NCI-H748 (cell line): ENCODE results near the gene PODNL1.
A peak's percentile ranks its signal among the peaks of the same experiment; 100 is the strongest.

Experiments used
- DNase-seq: peaks from one replicate; lab custom pipeline; 2025; ENCODE audit not compliant: unreplicated experiment; lab: John Stamatoyannopoulos, UW

PODNL1 gene, protein sequence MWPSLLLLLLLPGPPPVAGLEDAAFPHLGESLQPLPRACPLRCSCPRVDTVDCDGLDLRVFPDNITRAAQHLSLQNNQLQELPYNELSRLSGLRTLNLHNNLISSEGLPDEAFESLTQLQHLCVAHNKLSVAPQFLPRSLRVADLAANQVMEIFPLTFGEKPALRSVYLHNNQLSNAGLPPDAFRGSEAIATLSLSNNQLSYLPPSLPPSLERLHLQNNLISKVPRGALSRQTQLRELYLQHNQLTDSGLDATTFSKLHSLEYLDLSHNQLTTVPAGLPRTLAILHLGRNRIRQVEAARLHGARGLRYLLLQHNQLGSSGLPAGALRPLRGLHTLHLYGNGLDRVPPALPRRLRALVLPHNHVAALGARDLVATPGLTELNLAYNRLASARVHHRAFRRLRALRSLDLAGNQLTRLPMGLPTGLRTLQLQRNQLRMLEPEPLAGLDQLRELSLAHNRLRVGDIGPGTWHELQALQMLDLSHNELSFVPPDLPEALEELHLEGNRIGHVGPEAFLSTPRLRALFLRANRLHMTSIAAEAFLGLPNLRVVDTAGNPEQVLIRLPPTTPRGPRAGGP

DNA sequence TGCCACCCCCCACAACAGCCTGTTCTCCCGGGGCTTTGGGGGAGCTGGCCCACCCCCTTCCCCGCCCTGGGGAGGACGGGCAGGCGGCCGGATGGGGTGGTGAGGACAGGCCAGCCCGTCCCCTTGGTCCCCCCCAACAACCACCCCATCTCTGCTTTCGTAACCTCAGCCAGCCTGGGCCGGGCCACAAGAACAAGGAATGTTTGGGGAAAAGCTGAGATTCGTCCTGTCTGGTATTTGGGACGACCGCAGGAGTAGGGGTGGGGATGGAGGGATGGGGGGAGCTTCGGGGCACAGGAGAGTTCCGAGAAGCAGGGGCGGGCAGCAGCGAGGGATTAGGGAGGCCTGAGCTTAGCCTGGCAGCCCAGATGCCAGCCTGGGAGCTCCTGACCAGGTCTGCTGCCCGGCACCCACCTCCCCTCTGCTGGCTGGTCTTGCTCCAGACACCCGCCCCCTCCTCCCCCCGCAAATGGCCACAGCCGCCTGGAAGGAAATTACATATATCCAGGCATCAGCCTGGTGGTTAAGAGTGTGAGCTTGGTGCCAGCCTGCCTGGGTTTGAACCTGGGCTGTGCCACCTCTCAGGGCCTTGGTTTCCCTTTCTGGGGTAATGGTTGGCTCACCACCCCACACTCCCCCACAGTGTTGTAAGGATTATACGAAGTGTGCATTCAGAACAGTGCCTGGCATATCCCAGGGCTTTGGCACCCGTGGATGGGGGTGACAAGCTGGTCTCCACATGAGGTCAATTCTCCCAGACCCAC is at the start of gene PODNL1:
Gene PODNL1, minus strand, starts transcription at position 117 of the 764 bp plus-strand sequence. CDS start 236 bp downstream, outside the sequence.
- no peak for DNase-seq

GRCh38 chr19:13987101-13987890 is 49.1 kb upstream of the PODNL1 start:
- DNase-seq, result no peak

DNA sequence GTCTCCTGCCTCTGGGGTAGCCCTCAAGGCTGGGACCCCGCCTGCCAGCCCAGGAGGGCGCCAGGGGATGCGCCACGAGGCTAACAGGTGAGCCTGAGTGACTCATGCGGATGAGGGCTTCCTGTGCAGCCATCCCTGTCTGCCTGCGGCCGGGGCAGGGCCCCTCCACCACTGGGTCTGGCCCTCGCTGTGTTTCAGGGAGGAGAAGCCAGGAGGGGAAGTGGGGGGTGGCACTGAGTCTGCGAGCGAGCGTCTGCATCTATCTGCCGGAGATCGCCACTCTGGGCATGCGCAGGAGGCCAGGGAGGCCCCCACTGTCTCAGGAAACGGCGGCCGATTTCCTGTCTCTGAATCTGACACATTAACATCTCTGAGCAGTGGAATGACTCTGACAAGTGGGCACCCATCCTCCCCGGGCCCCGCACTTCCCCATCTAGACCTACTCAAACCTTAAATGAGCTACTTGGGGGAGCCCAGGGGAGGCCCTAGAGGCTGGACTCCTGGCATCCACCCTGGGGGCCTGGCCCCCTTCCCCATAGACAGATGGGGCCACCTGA is 48.2 kb upstream of the PODNL1 start:
- DNase-seq, result no peak

DNA sequence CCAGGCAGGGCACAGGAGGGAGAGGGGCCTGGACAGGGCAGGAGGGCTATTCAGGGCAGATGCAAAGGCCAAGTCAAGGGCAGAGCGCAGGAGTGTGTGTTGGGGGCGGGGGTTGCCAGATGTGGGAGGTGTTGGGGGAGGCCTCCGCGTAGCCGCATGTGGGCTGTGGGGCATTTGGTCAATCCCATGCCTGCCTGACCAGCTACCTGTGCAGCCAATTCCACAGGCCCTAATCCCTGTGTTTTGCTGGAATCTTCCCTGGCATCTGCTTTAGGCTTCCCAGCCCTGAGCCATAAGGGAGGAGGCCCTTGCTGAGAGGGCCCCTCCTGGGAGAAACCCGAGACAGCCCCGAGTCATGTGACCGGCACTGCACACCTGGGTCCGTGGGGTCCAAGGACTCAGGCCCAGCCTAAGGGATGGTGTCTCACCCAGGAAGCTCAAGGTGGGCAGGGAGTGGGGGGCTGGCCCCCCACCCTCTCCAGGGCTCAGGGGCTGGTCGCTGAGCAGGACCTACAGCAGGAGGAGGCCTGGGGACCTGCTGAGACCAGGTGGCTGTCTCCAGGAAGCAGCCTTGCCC is 47.6 kb upstream of the PODNL1 start:
- DNase-seq, result no peak

DNA sequence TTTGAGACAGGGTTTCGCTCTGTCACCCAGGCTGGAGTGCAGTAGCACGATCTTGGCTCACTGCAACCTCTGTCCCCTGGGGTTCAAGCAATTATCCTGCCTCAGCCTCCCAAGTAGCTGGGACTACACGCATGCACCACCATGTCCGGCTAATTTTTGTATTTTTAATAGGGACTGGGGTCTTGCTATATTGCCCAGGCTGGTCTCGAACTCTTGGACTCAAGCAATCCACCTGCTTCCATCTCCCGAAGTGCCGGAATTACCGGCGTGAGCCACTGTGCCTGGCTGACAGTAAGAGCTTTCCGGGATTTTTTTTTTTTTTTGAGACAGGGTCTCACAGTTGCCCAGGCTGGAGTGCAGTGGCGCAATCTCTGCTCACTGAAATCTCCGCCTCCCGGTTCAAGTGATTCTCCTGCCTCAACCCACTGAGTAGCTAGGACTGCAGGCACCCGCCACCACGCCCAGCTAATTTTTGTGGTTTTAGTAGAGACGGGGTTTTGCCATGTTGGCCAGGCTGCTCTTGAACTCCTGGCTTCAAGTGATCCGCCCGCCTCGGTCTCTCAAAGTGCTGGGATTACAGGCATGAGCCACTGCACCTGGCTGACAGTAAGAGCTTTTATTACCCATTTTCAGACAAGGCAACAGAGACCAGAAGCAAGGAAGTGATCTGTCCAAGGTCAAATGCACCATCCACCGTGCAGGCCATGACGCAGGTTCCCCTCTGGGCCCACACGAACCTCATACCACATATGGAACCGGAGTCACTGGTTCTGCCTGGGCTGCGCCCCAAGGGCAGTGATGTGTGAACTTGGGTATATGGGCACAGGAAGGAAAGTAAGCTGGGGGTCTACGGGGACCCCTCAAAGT is 46.9 kb upstream of the PODNL1 start:
- no peak for DNase-seq

DNA sequence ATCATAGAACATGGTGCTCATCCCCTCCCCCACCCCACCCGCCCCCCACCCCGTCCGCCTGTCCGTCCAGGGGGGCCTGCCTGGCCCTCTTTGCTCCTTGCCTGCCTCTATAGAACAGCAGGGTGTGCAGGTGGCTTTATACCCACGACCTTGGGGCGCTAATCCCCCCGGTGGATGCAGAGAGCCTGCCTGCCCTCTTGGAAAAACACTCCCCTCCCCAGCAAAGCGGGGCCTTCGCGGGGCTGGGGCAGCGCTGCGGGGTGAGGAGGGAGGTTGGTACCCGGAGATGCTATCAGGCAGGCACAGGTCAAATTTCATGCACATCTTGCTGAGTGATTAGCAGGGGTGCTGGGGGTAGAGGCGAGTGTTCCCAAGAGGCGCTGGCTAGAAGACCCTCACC is 46.0 kb upstream of the PODNL1 start:
- DNase-seq, result no peak

DNA sequence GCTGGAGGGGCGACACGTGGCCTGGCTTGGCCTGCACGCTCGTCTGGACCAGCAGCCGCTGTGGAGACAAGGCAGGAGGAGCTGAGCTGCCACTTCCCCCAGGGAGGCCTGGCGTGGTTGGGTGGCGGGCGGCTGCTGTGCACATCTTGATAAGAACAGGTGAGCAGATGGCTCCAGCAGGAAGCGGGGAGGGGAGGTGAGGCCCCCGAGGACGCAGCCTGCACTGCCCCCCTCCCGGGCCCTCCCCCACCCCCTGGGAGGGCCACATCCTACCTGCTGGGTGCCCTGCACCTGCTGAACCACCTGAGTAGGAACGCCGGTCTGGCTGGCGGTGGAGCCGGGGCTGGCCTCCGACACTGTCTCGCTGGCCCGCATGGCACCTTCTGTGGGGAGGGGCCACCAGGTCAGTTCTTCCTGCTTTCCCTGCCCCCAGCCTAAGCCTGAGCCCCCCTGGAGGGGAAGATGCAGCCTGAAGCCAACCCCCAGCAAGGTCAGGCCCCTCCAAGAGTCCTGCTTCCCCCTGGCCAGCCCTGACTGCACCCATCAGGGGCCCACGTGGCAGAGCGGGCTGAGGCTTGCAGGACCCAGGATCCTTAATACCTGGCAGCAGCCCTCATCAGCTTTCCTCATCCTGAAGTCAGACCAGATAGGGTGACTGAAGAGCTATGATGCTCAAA is 45.1 kb upstream of the PODNL1 start:
- DNase-seq, result no peak

- no peak for DNase-seq
Observed at GRCh38 chr19:13982773-13983172, 44.6 kb upstream of the PODNL1 start.

GRCh38 chr19:13981988-13982501 is 43.8 kb upstream of the PODNL1 start:
- DNase-seq, result no peak

- no peak for DNase-seq
Observed at GRCh38 chr19:13981467-13981866, 43.2 kb upstream of the PODNL1 start.

- no peak for DNase-seq
Observed at GRCh38 chr19:13981021-13981420, 42.8 kb upstream of the PODNL1 start.

DNA sequence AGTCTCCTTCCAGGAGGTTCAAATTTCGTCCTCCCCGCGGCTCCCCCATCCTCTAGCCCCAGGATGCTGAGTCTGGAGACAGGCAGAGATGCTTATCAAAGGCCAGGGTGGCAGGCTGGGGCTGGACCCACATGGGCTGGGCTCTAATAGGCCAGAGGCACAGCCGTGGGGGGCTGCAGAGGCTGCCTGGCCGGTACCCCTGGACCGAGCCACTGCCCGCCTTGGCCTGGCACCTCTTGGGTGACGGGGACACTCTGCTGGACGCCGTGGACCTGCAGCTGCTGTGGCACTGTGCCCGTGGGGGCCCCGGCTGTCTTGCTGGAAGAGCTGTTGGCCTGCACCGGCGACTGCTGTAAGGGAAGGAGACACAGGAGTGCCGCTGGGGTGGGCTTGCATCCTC is 42.1 kb upstream of the PODNL1 start:
- no peak for DNase-seq

GRCh38 chr19:13979686-13980085 is 41.5 kb upstream of the PODNL1 start:
- no peak for DNase-seq

DNA sequence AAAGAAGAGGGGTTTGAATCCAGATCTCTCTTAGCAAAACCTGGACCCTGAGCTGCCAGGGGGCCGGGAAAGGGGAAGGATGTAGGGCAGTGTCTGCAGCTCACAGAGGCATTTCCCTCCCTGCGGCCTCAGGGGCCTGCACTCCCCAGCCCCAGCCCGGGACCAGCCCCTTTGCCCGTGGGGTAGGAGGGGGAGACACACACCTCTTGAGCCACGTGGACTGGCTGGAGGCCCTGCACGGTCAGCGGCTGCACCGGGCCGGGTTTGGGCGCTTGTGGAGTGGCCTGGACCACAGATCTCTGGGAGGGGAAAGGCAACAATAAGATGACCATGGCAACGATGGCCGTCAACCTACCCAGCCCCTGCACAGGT is 41.0 kb upstream of the PODNL1 start:
- peak; percentile 21 for DNase-seq

DNA sequence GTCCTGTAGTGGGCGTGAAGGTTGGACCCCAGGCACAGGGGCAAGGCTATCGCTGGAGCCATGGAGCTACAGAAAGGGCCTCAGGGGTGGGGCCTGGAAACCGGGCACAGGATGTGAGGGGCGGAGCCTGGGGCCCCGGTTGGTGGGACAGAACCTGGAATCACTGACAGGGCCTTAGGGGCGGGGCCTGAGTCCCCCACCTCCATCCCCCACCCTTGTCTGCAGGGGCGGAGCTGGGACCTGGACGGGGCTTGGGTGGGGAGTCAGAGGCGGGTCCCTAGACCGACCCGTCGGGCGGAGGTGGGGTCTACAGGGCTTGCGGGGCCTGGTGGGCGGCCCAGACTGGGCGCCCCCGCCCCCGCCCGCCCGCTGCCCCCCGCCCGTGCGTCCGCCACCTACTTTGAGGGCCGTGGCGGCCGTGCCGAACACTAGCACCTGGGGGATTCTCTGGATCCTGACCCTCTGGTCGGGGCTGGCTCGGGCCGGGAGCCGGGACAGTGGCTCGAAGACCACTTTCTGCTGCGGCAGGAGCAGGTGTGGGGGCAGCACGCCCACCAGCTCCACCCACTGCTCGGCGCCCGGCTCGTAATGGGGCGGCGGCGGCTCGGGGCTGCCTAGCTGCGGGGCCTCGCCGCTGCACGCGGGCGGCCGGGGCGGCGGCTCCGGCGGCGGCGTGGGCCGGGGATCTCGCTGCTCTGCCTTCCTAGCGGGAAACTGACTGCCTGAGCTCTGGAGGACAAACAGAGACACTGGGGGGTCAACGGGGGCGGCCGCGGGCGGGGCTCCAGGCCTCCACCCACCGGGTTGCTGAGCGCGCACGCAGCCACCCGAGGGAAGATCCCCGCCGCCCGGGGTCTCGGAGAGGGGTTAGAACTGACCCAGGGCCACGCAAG is 40.4 kb upstream of the PODNL1 start:
- peak; percentile 91 for DNase-seq

- no peak for DNase-seq
Observed at GRCh38 chr19:13977803-13978202, 39.6 kb upstream of the PODNL1 start.

GRCh38 chr19:13976446-13976845 is 38.2 kb upstream of the PODNL1 start:
- DNase-seq, result no peak

DNA sequence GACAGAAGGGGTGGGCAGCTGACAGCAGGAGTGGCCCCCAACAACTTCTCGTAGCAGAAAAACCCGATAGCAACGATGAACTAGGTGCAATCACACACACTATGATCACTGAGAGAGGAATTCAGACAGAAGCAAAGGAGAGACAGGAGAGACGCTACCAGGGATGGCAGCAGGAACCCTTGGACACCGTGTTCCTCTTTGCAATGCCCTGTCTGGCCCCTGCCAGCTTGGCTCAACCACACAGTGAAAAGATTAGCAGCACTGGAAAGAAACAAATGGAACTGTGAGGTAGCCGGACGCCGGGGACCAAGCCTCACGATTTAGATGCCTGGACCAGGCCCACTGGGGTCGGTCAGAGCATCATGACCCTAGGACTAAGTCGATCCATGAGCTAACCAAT is 37.7 kb upstream of the PODNL1 start:
- DNase-seq, result no peak
